IMR-90 (cell line): ENCODE measurements around the gene SLC9C2. TPM values are rescaled to one million over a fixed set of nuclear protein-coding genes. Genes with fewer than 3 reads are reported as not detected.

Source experiments
- ATAC-seq: fragments of 200-7000 bp; cut with Tn5 transposase; 2 replicates; pipeline ENCODE4 v1.9.1; 2020; ENCODE audit warnings: low read depth, mild to moderate bottlenecking, moderate library complexity
- BruUV-seq: library from RNA; stranded (reverse); fragments of 400-500 nt; replicated peaks from 2 replicates; lab custom pipeline; 2021; lab: Mats Ljungman, UMichigan
- CTCF ChIA-PET: fragments of 300-600 bp; formaldehyde crosslinking; extraction: SDS; loops from one replicate; lab custom pipeline; 2021; ENCODE audit warnings: antibody characterized with exemption; lab: Yijun Ruan, JAX
- POLR2A ChIA-PET: fragments of 300-600 bp; sonication (Branson Sonifier 250); formaldehyde crosslinking; loops from one replicate; lab custom pipeline; 2022; ENCODE audit warnings: antibody characterized with exemption; ENCODE audit not compliant: unreplicated experiment; lab: Charles Lee
- DNase-seq: peaks from one replicate; pipeline ENCODE4 v3.0.0; 2013
- H2AFZ ChIP-seq: replicated peaks from 2 replicates; pipeline ENCODE3; 2013; ENCODE audit warnings: low read length, mild to moderate bottlenecking; ENCODE audit not compliant: poor library complexity
- H2AK5ac ChIP-seq: 2 replicates; pipeline ENCODE4 v1.6.1; 2013; ENCODE audit warnings: low read depth, low read length, inconsistent platforms
- H2AK9ac ChIP-seq: replicated peaks from 2 replicates; pipeline ENCODE3; 2013; ENCODE audit warnings: mild to moderate bottlenecking, low read depth, low read length, moderate library complexity; ENCODE audit not compliant: poor library complexity
- H2BK120ac ChIP-seq: 2 replicates; pipeline ENCODE4 v1.6.1; 2013; ENCODE audit warnings: low read depth, low read length, inconsistent platforms
- H2BK15ac ChIP-seq: 3 replicates; pipeline ENCODE4 v1.6.1; 2013; ENCODE audit warnings: low read depth, low read length, inconsistent platforms
- H2BK20ac ChIP-seq: 2 replicates; pipeline ENCODE4 v1.6.1; 2013; ENCODE audit warnings: low read depth, mild to moderate bottlenecking, inconsistent platforms, low read length, moderate library complexity
- H2BK5ac ChIP-seq: 2 replicates; pipeline ENCODE4 v1.6.1; 2013; ENCODE audit warnings: mild to moderate bottlenecking, low read depth, low read length, inconsistent platforms; ENCODE audit not compliant: poor library complexity, severe bottlenecking
- H3K14ac ChIP-seq: replicated peaks from 2 replicates; pipeline ENCODE4 v1.6.1; 2013; ENCODE audit warnings: low read depth, low read length, inconsistent platforms
- H3K18ac ChIP-seq: 2 replicates; pipeline ENCODE4 v1.6.1; 2013; ENCODE audit warnings: low read depth, low read length, control low read depth
- H3K23ac ChIP-seq: 2 replicates; pipeline ENCODE4 v1.6.1; 2013; ENCODE audit warnings: low read depth, low read length, inconsistent platforms
- H3K27ac ChIP-seq: 2 replicates; pipeline ENCODE4 v1.5.1; 2013; ENCODE audit warnings: mild to moderate bottlenecking, control low read depth, low read length; ENCODE audit not compliant: insufficient read depth
- H3K27me3 ChIP-seq: 2 replicates; pipeline ENCODE4 v1.6.1; 2013; ENCODE audit warnings: low read length; ENCODE audit not compliant: control insufficient read depth, insufficient read depth
- H3K36me3 ChIP-seq: 2 replicates; pipeline ENCODE4 v1.6.1; 2013; ENCODE audit warnings: low read length, mixed read lengths; ENCODE audit not compliant: control insufficient read depth, insufficient read depth
- H3K4ac ChIP-seq: 2 replicates; pipeline ENCODE4 v1.6.1; 2013; ENCODE audit warnings: low read depth, low read length, inconsistent platforms
- H3K4me1 ChIP-seq: 2 replicates; pipeline ENCODE4 v1.6.1; 2013; ENCODE audit warnings: low read length, mixed read lengths; ENCODE audit not compliant: control insufficient read depth, insufficient read depth
- H3K4me2 ChIP-seq: 2 replicates; pipeline ENCODE4 v1.6.1; 2013; ENCODE audit warnings: low read depth, mild to moderate bottlenecking, control low read depth, low read length, moderate library complexity
- H3K4me3 ChIP-seq: 2 replicates; pipeline ENCODE4 v1.5.1; 2013; ENCODE audit warnings: low read depth, mild to moderate bottlenecking, control low read depth, low read length, moderate library complexity; ENCODE audit not compliant: insufficient read depth
- H3K56ac ChIP-seq: 2 replicates; pipeline ENCODE4 v1.6.1; 2013; ENCODE audit warnings: low read length, inconsistent platforms; ENCODE audit not compliant: insufficient read depth; ENCODE audit errors: extremely low read depth
- H3K79me1 ChIP-seq, 2 experiments: 2 replicates each; pipeline ENCODE4 v1.6.1; 2013; ENCODE audit warnings: low read length in 2 of 2, inconsistent platforms in 1 of 2, low read depth in 1 of 2
- H3K9ac ChIP-seq: 2 replicates; pipeline ENCODE4 v1.6.1; 2013; ENCODE audit warnings: low read depth, low read length, control low read depth
- H3K9me1 ChIP-seq: 2 replicates; pipeline ENCODE4 v1.6.1; 2013; ENCODE audit warnings: low read length, inconsistent platforms; ENCODE audit not compliant: insufficient read depth
- H3K9me3 ChIP-seq: 2 replicates; pipeline ENCODE4 v1.6.1; 2013; ENCODE audit warnings: low read length; ENCODE audit not compliant: control insufficient read depth, insufficient read depth
- H4K20me1 ChIP-seq: 2 replicates; pipeline ENCODE4 v1.6.1; 2013; ENCODE audit warnings: low read length, inconsistent platforms; ENCODE audit not compliant: insufficient read depth
- H4K5ac ChIP-seq: 2 replicates; pipeline ENCODE4 v1.6.1; 2013; ENCODE audit warnings: mild to moderate bottlenecking, low read depth, low read length, control low read depth
- H4K8ac ChIP-seq, 2 experiments: 2 replicates each; pipeline ENCODE4 v1.6.1; 2013; ENCODE audit warnings: low read depth in 2 of 2, low read length in 2 of 2, control low read depth in 1 of 2, inconsistent platforms in 1 of 2
- H4K91ac ChIP-seq: 2 replicates; pipeline ENCODE4 v1.6.1; 2013; ENCODE audit warnings: low read depth, low read length, inconsistent platforms; ENCODE audit not compliant: insufficient read depth
- MXI1 ChIP-seq: IDR thresholded peaks from 2 replicates; pipeline ENCODE4 v1.6.1; 2012; ENCODE audit warnings: low read depth, mild to moderate bottlenecking, low read length, moderate library complexity, borderline replicate concordance
- RAD21 ChIP-seq: IDR thresholded peaks from 2 replicates; pipeline ENCODE4 v1.6.1; 2012; ENCODE audit warnings: low read length, improper control_type of control experiment
- RCOR1 ChIP-seq: IDR thresholded peaks from 2 replicates; pipeline ENCODE4 v1.6.1; 2012; ENCODE audit warnings: mild to moderate bottlenecking, low read length, improper control_type of control experiment; ENCODE audit not compliant: insufficient replicate concordance
- WGBS, 2 experiments: methylation state at CpG; one replicate each; pipeline versions ENCODE4 v1.1.5 to v1.1.7; 2013; ENCODE audit warnings: missing lambda C conversion rate in 2 of 2; ENCODE audit not compliant: insufficient read length in 1 of 2; ENCODE audit errors: extremely low coverage in 2 of 2; 5-methylcytosine and 5-hydroxymethylcytosine counted together
- dilution Hi-C: fragments of 300-500 bp; cut with HindIII; formaldehyde crosslinking; loops from one replicate; pipeline ENCODE4 v1.14.3; 2018; ENCODE audit warnings: low sequenced_read_pairs; ENCODE audit not compliant: unreplicated experiment
- in situ Hi-C: fragments of 300-500 bp; cut with MboI; formaldehyde crosslinking; loops from 3 replicates; pipeline ENCODE4 v1.14.3; 2019; ENCODE audit warnings: low sequenced_read_pairs, inconsistent platforms, mixed read lengths
- intact Hi-C: fragments of 100-400 bp; cut with micrococcal nuclease; formaldehyde crosslinking; loops from 2 replicates; pipeline ENCODE4 v1.10.0; 2022
- polyA plus RNA-seq, 3 experiments: library from polyadenylated mRNA; depleted of rRNA; stranded (reverse); fragments of >200 nt; gene quantifications; 2 replicates each; pipeline ENCODE4 v1.2.3, GENCODE V29; 2012; ENCODE audit warnings: low replicate concordance in 1 of 3
- total RNA-seq: library from RNA; depleted of rRNA; stranded (reverse); fragments of >200 nt; gene quantifications from 2 replicates; pipeline ENCODE4 v1.2.3, GENCODE V29; 2012
- TF ChIP-seq, protein P1 (sequence below): conservative IDR thresholded peaks from 2 replicates; pipeline ENCODE4 v1.5.1; 2012; ENCODE audit warnings: mild to moderate bottlenecking, low read depth, low read length, improper control_type of control experiment

SLC9C2 gene
- total and polyA plus RNA-seq, 2 of the 4 experiments (the other 2 are of a cell fraction) = not detected

DNA sequence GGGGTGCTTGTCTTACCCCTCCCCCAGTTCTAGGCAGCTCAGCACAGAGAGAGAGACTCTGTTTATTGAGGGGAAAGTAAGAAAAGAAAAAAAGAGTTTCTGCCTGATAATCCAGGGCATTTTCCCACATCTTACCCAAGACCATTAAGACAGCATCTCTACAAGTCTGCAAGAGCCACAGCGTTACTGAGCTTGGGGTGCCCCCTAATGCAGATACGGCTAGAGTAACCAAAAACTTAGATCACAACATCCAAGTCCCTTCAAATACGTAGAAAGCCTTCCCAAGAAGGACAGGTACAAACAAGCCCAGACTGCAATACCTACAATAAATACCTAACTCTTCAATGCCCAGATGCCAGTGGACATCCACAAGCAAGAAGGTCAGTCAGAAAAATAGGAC, 26.0 kb upstream of the SLC9C2 start:
- Histone ChIP-seq H2BK20ac (no peak overlapping the region), H3K79me1 (no peaks in the 10 kb centered on the region), H4K91ac (no peak overlapping the region), H3K4me3 (no peak overlapping the region), H3K18ac (no peak overlapping the region), H3K27me3 (no peaks in the 10 kb centered on the region; the same call in 1 of the 2 replicates), H3K14ac (no peak overlapping the region), H3K23ac (no peak overlapping the region), H4K8ac (no peak overlapping the region), H3K4me2 (no peak overlapping the region), H3K4me1 (no peaks in the 10 kb centered on the region), H2AFZ (no peak overlapping the region), H3K9ac (no peak overlapping the region), H3K36me3 (no peaks in the 10 kb centered on the region), H3K56ac (no peak overlapping the region), H4K20me1 (no peaks in the 10 kb centered on the region), H2BK15ac (no peak overlapping the region), H2AK5ac (no peak overlapping the region), H3K9me1 (no peaks in the 10 kb centered on the region), H2BK5ac (no peak overlapping the region), H3K27ac (no peak overlapping the region), H4K5ac (no peak overlapping the region), H3K4ac (no peak overlapping the region), H2AK9ac (no peak overlapping the region), H3K9me3 (no peaks in the 10 kb centered on the region), H2BK120ac (no peak overlapping the region)
- TF ChIP-seq RCOR1 (no peak), RAD21 (no peak), MXI1 (no peak)
- TF ChIP-seq, protein P1, sequence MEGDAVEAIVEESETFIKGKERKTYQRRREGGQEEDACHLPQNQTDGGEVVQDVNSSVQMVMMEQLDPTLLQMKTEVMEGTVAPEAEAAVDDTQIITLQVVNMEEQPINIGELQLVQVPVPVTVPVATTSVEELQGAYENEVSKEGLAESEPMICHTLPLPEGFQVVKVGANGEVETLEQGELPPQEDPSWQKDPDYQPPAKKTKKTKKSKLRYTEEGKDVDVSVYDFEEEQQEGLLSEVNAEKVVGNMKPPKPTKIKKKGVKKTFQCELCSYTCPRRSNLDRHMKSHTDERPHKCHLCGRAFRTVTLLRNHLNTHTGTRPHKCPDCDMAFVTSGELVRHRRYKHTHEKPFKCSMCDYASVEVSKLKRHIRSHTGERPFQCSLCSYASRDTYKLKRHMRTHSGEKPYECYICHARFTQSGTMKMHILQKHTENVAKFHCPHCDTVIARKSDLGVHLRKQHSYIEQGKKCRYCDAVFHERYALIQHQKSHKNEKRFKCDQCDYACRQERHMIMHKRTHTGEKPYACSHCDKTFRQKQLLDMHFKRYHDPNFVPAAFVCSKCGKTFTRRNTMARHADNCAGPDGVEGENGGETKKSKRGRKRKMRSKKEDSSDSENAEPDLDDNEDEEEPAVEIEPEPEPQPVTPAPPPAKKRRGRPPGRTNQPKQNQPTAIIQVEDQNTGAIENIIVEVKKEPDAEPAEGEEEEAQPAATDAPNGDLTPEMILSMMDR = no peak
- dilution Hi-C loops (no loop called here), intact Hi-C loops (no loop called here), in situ Hi-C loops (no loop called here)
- no CpG with 5 or more reads among the region's 3 CpGs for WGBS, 2 experiments
- DNase-seq (no peak), ATAC-seq (no peak)
- BruUV-seq = no TSS peak
- ChIA-PET CTCF (no interaction called here), POLR2A (no interaction called here)
